H9 (cell line): ENCODE measurements around the gene IL6R. TPM values are rescaled to one million over a fixed set of nuclear protein-coding genes. Genes with fewer than 3 reads are reported as not detected.

Experiments used
- DNase-seq: peaks from one replicate; pipeline ENCODE4 v3.0.0-alpha.2; 2017
- H2AFZ ChIP-seq: one replicate; pipeline ENCODE4 v1.6.1; 2013; ENCODE audit warnings: mild to moderate bottlenecking, low read length, control low read depth, moderate library complexity
- H2AK5ac ChIP-seq: 2 replicates; pipeline ENCODE4 v1.6.1; 2013; ENCODE audit warnings: low read length, control low read depth, mixed read lengths; ENCODE audit not compliant: insufficient read length
- H2BK120ac ChIP-seq: one replicate; pipeline ENCODE4 v1.6.1; 2013; ENCODE audit warnings: low read depth, mild to moderate bottlenecking, low read length, control low read depth, inconsistent platforms; ENCODE audit not compliant: poor library complexity, severe bottlenecking
- H2BK12ac ChIP-seq: 2 replicates; pipeline ENCODE4 v1.6.1; 2013; ENCODE audit warnings: low read length, control low read depth, mixed read lengths, low read depth; ENCODE audit not compliant: insufficient read length
- H2BK15ac ChIP-seq: 2 replicates; pipeline ENCODE4 v1.6.1; 2013; ENCODE audit warnings: low read depth, low read length, control low read depth
- H2BK20ac ChIP-seq: one replicate; pipeline ENCODE4 v1.6.1; 2013; ENCODE audit warnings: low read depth, mild to moderate bottlenecking, low read length, control low read depth, inconsistent platforms; ENCODE audit not compliant: poor library complexity, severe bottlenecking
- H2BK5ac ChIP-seq: 2 replicates; pipeline ENCODE4 v1.6.1; 2013; ENCODE audit warnings: low read length, control low read depth, mixed read lengths; ENCODE audit not compliant: insufficient read length
- H3K14ac ChIP-seq: 2 replicates; pipeline ENCODE4 v1.6.1; 2013; ENCODE audit warnings: low read length, control low read depth; ENCODE audit not compliant: insufficient read depth
- H3K18ac ChIP-seq: 2 replicates; pipeline ENCODE4 v1.6.1; 2013; ENCODE audit warnings: low read depth, mild to moderate bottlenecking, mixed read lengths, low read length, control low read depth; ENCODE audit not compliant: insufficient read length
- H3K23ac ChIP-seq: 2 replicates; pipeline ENCODE4 v1.6.1; 2013; ENCODE audit warnings: low read length, control low read depth, mixed read lengths, low read depth; ENCODE audit not compliant: insufficient read length
- H3K23me2 ChIP-seq: 2 replicates; pipeline ENCODE4 v1.6.1; 2013; ENCODE audit warnings: low read depth, mild to moderate bottlenecking, mixed read lengths, low read length, control low read depth; ENCODE audit not compliant: insufficient read length, poor library complexity, severe bottlenecking
- H3K27ac ChIP-seq: 2 replicates; pipeline ENCODE4 v1.5.1; 2013; ENCODE audit warnings: low read length, control low read depth, mixed read lengths, low read depth; ENCODE audit not compliant: insufficient read length
- H3K27me3 ChIP-seq: 2 replicates; pipeline ENCODE4 v1.6.1; 2013; ENCODE audit warnings: low read length, control low read depth, inconsistent platforms; ENCODE audit not compliant: insufficient read depth
- H3K4ac ChIP-seq: 2 replicates; pipeline ENCODE4 v1.6.1; 2013; ENCODE audit warnings: low read depth, mild to moderate bottlenecking, control low read depth, inconsistent platforms, low read length, moderate library complexity
- H3K4me1 ChIP-seq: 2 replicates; pipeline ENCODE4 v1.6.1; 2013; ENCODE audit warnings: low read length, control low read depth, inconsistent platforms; ENCODE audit not compliant: insufficient read depth
- H3K4me2 ChIP-seq: 2 replicates; pipeline ENCODE4 v1.6.1; 2013; ENCODE audit warnings: low read length, control low read depth, mixed read lengths; ENCODE audit not compliant: insufficient read length, insufficient read depth
- H3K56ac ChIP-seq: 2 replicates; pipeline ENCODE4 v1.6.1; 2013; ENCODE audit warnings: low read depth, mild to moderate bottlenecking, mixed read lengths, low read length, control low read depth; ENCODE audit not compliant: insufficient read length
- H3K79me1 ChIP-seq: 2 replicates; pipeline ENCODE4 v1.6.1; 2013; ENCODE audit warnings: low read depth, mild to moderate bottlenecking, moderate library complexity, low read length, control low read depth, inconsistent platforms; ENCODE audit not compliant: insufficient read depth, poor library complexity, severe bottlenecking
- H3K79me2 ChIP-seq: 2 replicates; pipeline ENCODE4 v1.6.1; 2013; ENCODE audit warnings: low read length, control low read depth, inconsistent platforms; ENCODE audit not compliant: insufficient read depth
- H3K9ac ChIP-seq: 2 replicates; pipeline ENCODE4 v1.6.1; 2013; ENCODE audit warnings: low read length, control low read depth, mixed read lengths; ENCODE audit not compliant: insufficient read length; ENCODE audit errors: extremely low read depth
- H3K9me3 ChIP-seq: one replicate; pipeline ENCODE4 v1.6.1; 2013; ENCODE audit warnings: low read depth, low read length, inconsistent platforms; ENCODE audit not compliant: control insufficient read depth
- H3T11ph ChIP-seq: one replicate; pipeline ENCODE4 v1.6.1; 2013; ENCODE audit warnings: mild to moderate bottlenecking, low read length, control low read depth, inconsistent platforms
- H4K20me1 ChIP-seq: one replicate; pipeline ENCODE4 v1.6.1; 2013; ENCODE audit not compliant: control insufficient read depth, insufficient read length, insufficient read depth
- H4K5ac ChIP-seq: 2 replicates; pipeline ENCODE4 v1.6.1; 2013; ENCODE audit warnings: low read depth, mild to moderate bottlenecking, mixed read lengths, low read length, control low read depth; ENCODE audit not compliant: insufficient read length
- H4K8ac ChIP-seq: replicated peaks from 2 replicates; pipeline ENCODE4 v1.6.1; 2013; ENCODE audit warnings: low read length, control low read depth, mixed read lengths, low read depth; ENCODE audit not compliant: insufficient read length
- H4K91ac ChIP-seq: 2 replicates; pipeline ENCODE4 v1.6.1; 2013; ENCODE audit warnings: low read depth, mild to moderate bottlenecking, moderate library complexity, mixed read lengths, low read length, control low read depth; ENCODE audit not compliant: insufficient read length
- H3K27ac Mint-ChIP-seq, 3 experiments: 2 replicates in 2 of 3; 3 replicates in 1 of 3; pipeline ENCODE4 v1.8.0; 2020 to 2021; ENCODE audit warnings: mixed read lengths in 3 of 3, mild to moderate bottlenecking in 1 of 3, moderate library complexity in 1 of 3
- H3K27me3 Mint-ChIP-seq: 2 replicates; pipeline ENCODE4 v1.8.0; 2021; ENCODE audit warnings: low read depth, mild to moderate bottlenecking, moderate library complexity, mixed read lengths
- H3K36me3 Mint-ChIP-seq, 3 experiments: 2 replicates in 2 of 3; 3 replicates in 1 of 3; pipeline ENCODE4 v1.8.0; 2020 to 2021; ENCODE audit warnings: low read depth in 3 of 3, mixed read lengths in 3 of 3; ENCODE audit not compliant: insufficient read depth in 1 of 3
- H3K4me1 Mint-ChIP-seq, 2 experiments: 2 replicates each; pipeline ENCODE4 v1.8.0; 2020; ENCODE audit warnings: mixed read lengths in 2 of 2
- H3K4me3 Mint-ChIP-seq, 2 experiments: 2 replicates in 1 of 2; 3 replicates in 1 of 2; pipeline ENCODE4 v1.8.0; 2020 to 2021; ENCODE audit warnings: mild to moderate bottlenecking in 2 of 2, mixed read lengths in 2 of 2, moderate library complexity in 1 of 2
- H3K9me3 Mint-ChIP-seq, 2 experiments: 2 replicates in 1 of 2; 3 replicates in 1 of 2; pipeline ENCODE4 v1.8.0; 2020; ENCODE audit warnings: mild to moderate bottlenecking in 2 of 2, mixed read lengths in 2 of 2, moderate library complexity in 1 of 2
- CTCF ChIP-seq: fragments of 200-600 bp; sonication (generic); conservative IDR thresholded peaks from 3 replicates; pipeline ENCODE4 v1.8.0; 2021; ENCODE audit warnings: antibody characterized with exemption, mild to moderate bottlenecking
- WGBS: extraction: QIAGEN DNeasy Blood & Tissue Kit; methylation state at CpG from one replicate; pipeline ENCODE4 v1.1.7; 2013; ENCODE audit warnings: missing lambda C conversion rate, low lambda C conversion rate, mixed read lengths; ENCODE audit not compliant: insufficient read length; ENCODE audit errors: extremely low coverage; 5-methylcytosine and 5-hydroxymethylcytosine counted together
- total RNA-seq: library from RNA; stranded (reverse); gene quantifications from 2 replicates; pipeline ENCODE4 v1.2.1, GENCODE V29; 2021

IL6R gene
- total RNA-seq, 1 experiment from 2014 or later: 1.7 TPM

- Histone ChIP-seq H2BK20ac (no peak overlapping the region), H3K27me3 (no peaks in the 10 kb centered on the region), H3T11ph (no peak overlapping the region), H3K4ac (no peak overlapping the region), H2BK120ac (no peak overlapping the region), H4K91ac (no peak overlapping the region), H4K8ac (no peak overlapping the region), H3K79me2 (no peaks in the 10 kb centered on the region), H3K23ac (no peak overlapping the region), H3K4me2 (no peak overlapping the region), H3K18ac (no peak overlapping the region), H4K5ac (no peak overlapping the region), H2AFZ (no peak overlapping the region), H2BK12ac (no peak overlapping the region), H2AK5ac (no peak overlapping the region), H3K9ac (no peak overlapping the region), H3K79me1 (no peaks in the 10 kb centered on the region), H4K20me1 (no peaks in the 10 kb centered on the region), H3K27ac (no peak overlapping the region), H2BK5ac (no peak overlapping the region), H3K4me1 (no peaks in the 10 kb centered on the region), H3K14ac (no peak overlapping the region), H2BK15ac (no peak overlapping the region), H3K56ac (no peak overlapping the region), H3K23me2 (no peaks in the 10 kb centered on the region), H3K9me3 (no peaks in the 10 kb centered on the region)
- Mint-ChIP-seq H3K36me3 (no peaks in the 10 kb centered on the region), H3K27ac (no peak overlapping the region), H3K4me1 (peaks cover 16 to 19% of the 10 kb centered on the region in 2 experiments), H3K27me3 (no peaks in the 10 kb centered on the region), H3K4me3 (no peak overlapping the region), H3K9me3 (no peaks in the 10 kb centered on the region)
- no CpG with 5 or more reads among the region's 3 CpGs for WGBS
- no peak for TF ChIP-seq CTCF
- no peak for DNase-seq
Observed at GRCh38 chr1:154417338-154417608, 12.1 kb downstream of the IL6R start.
